Measurements from ENCODE around the gene METTL8.

- TF ChIP-seq, protein P1, sequence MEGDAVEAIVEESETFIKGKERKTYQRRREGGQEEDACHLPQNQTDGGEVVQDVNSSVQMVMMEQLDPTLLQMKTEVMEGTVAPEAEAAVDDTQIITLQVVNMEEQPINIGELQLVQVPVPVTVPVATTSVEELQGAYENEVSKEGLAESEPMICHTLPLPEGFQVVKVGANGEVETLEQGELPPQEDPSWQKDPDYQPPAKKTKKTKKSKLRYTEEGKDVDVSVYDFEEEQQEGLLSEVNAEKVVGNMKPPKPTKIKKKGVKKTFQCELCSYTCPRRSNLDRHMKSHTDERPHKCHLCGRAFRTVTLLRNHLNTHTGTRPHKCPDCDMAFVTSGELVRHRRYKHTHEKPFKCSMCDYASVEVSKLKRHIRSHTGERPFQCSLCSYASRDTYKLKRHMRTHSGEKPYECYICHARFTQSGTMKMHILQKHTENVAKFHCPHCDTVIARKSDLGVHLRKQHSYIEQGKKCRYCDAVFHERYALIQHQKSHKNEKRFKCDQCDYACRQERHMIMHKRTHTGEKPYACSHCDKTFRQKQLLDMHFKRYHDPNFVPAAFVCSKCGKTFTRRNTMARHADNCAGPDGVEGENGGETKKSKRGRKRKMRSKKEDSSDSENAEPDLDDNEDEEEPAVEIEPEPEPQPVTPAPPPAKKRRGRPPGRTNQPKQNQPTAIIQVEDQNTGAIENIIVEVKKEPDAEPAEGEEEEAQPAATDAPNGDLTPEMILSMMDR (IDR thresholded peaks at IDR 0.05) = no peak
- TF ChIP-seq POLR2A (IDR thresholded peaks at IDR 0.05; ENCODE audit: low read depth) (no peak), EP300 (IDR thresholded peaks at IDR 0.05) (no peak)
Observed at GRCh38 chr2:171318463-171318934, 115.3 kb downstream of the METTL8 start.

All from esophagus muscularis mucosa (tissue), 4 donors.